GM21576 (cell line): ENCODE results near the gene ITGA7.
A peak's percentile ranks its signal among the peaks of the same experiment; 100 is the strongest.

ENCODE experiments used
- ATAC-seq: cut with Tn5 transposase; IDR thresholded peaks from one replicate; pipeline ENCODE4 v1.9.1; 2021; ENCODE audit warnings: mild to moderate bottlenecking, moderate library complexity; ENCODE audit not compliant: unreplicated experiment

ITGA7 gene

GRCh38 chr12:55718624-55719275 lies 11.0 kb upstream of the ITGA7 start:
- no peak for ATAC-seq

GRCh38 chr12:55718015-55718414 lies 10.3 kb upstream of the ITGA7 start:
- ATAC-seq: no peak

GRCh38 chr12:55717011-55718007 lies 9.6 kb upstream of the ITGA7 start:
- no peak for ATAC-seq

- no peak for ATAC-seq
Measured at GRCh38 chr12:55716582-55716957, 8.9 kb upstream of the ITGA7 start.

- ATAC-seq: peak; percentile 87
Measured at GRCh38 chr12:55715833-55716581, 8.3 kb upstream of the ITGA7 start, which contains the start of gene BLOC1S1. Gene BLOC1S1 (plus strand): TSS chr12:55716046. CDS start chr12:55716052, 6 bp downstream.

GRCh38 chr12:55715169-55715764 lies 7.6 kb upstream of the ITGA7 start:
- ATAC-seq: no peak

GRCh38 chr12:55713721-55714120 lies 6.0 kb upstream of the ITGA7 start:
- no peak for ATAC-seq

- no peak for ATAC-seq
Measured at GRCh38 chr12:55712700-55713415, 5.2 kb upstream of the ITGA7 start.

GRCh38 chr12:55711786-55712553 lies 4.3 kb upstream of the ITGA7 start:
- no peak for ATAC-seq

- no peak for ATAC-seq
Measured at GRCh38 chr12:55708695-55709233, 1.1 kb upstream of the ITGA7 start.

- no peak for ATAC-seq
Measured at GRCh38 chr12:55707219-55707671, 459 bp downstream of the ITGA7 start.

- ATAC-seq: no peak
Measured at GRCh38 chr12:55706568-55707218, 1.0 kb downstream of the ITGA7 start.

- ATAC-seq: no peak
Measured at GRCh38 chr12:55705782-55706402, 1.8 kb downstream of the ITGA7 start.

- no peak for ATAC-seq
Measured at GRCh38 chr12:55704824-55705718, 2.6 kb downstream of the ITGA7 start.

- no peak for ATAC-seq
Measured at GRCh38 chr12:55703901-55704761, 3.6 kb downstream of the ITGA7 start.

GRCh38 chr12:55703288-55703687 lies 4.4 kb downstream of the ITGA7 start:
- ATAC-seq: no peak
